GM21528 (cell line): Measurements from ENCODE around the gene PKN1.
"Not testable (repeated sequence)": the region's sequence is repeated elsewhere in the genome, so short reads cannot be mapped to it uniquely, and the experiment has no call there.

Experiments
- ATAC-seq: cut with Tn5 transposase; IDR thresholded peaks from one replicate; pipeline ENCODE4 v1.9.1; 2021; ENCODE audit warnings: mild to moderate bottlenecking, moderate library complexity; ENCODE audit not compliant: unreplicated experiment, low FRiP score

PKN1 gene

DNA sequence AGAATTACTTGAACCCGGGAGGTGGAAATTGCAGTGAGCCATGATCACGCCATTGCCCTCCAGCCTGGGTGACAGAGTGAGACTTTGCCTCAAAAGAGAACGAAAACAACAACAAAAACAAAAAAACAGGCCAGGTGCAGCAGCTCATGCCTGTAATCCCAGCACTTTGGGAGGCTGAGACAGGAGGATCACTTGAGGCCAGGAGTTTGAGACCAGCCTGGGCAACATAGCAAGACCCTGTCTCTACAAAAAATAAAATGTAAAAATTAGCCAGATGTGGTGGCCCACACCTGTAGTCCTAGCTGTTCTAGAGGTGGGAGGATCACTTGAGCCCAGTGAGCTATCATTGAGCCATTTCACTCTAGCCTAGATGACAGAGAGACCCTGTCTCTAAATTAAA, 19.2 kb downstream of the PKN1 start:
- ATAC-seq = not testable (repeated sequence)

DNA sequence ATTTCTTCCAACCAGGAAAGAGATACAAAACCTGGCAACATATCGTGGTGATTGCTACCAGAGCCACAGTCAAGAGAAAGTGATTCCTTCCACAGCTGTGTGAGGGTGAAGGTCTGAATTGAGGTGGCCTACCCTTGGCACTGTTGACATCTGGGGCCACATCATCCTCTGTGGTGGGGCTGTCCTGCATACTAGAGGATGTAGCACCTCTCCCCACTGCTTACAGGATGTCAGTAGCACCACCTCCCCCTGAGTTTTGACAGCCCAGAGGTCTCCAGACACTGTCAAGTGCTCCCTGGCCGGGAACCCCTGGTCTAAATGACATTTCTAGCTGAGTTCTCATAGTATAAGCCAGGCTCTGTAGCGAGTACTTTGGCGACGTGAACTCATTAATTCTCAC, 26.6 kb downstream of the PKN1 start:
- no peak for ATAC-seq

DNA sequence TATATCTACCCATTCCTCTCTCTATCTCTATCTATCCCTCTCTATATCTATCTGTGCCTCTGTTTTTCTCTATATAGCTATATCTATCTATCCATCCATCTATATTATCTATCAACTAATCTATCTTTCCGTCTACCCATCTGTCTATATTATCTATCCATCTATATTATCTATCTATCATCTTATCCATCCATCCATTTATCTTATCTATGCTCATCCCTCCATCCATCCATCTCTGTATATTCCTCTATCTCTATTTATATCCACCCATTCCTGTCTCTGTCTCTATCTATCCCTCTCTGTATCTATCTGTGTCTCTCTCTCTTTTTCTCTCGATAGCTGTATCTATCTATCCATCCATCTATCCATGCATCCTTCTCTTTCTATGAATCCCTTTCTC, 27.8 kb downstream of the PKN1 start:
- ATAC-seq = no peak

GRCh38 chr19:14462401-14462800, 29.3 kb downstream of the PKN1 start:
- ATAC-seq = not testable (repeated sequence)

DNA sequence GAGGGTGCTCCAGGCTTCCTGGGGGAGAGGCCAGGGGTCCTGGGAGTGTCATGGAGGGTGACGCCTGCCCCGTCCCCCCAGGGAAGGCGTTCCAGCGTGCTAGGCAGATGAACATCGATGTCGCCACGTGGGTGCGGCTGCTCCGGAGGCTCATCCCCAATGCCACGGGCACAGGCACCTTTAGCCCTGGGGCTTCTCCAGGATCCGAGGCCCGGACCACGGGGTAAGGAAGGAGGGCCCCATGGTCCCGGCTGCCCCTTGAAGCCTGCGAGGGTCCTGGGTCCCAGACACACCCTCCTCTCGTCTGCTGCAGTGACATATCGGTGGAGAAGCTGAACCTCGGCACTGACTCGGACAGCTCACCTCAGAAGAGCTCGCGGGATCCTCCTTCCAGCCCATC, 30.6 kb downstream of the PKN1 start:
- ATAC-seq = no peak

DNA sequence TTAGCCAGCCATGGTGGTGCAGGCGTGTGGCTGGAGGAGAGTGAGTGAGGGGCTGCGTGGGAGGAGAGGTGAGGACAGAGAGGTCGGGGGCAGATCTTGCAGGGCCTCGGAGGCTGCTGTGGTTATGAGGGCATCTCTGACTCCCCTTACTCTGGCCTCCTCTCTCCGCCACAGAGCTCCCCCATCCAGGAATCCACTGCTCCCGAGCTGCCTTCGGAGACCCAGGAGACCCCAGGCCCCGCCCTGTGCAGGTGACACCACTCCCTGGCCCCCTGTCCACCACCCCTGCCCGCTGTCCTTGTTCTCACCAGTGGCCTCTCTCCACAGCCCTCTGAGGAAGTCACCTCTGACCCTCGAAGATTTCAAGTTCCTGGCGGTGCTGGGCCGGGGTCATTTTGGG, 34.3 kb downstream of the PKN1 start:
- ATAC-seq = no peak

DNA sequence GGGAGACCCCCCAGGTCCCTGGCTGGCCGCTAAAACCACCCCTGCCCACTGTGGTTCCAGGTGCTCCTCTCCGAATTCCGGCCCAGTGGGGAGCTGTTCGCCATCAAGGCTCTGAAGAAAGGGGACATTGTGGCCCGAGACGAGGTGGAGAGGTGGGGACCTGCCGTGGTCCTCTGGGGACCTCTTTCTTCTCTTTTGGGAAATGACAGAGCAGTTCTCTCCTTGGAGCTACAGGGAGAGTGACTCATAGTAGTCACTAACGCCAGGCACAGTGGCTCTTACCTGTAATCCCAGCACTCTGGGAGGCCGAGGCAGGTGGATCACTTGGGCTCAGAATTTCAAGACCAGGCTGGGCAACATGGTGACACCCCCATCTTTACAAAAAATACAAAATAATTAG, 34.7 kb downstream of the PKN1 start:
- ATAC-seq = no peak

GRCh38 chr19:14470031-14470876, 37.1 kb downstream of the PKN1 start:
- no peak for ATAC-seq

- ATAC-seq = no peak
These were observed 38.5 kb downstream of the PKN1 start for GRCh38 chr19:14471436-14472187.

DNA sequence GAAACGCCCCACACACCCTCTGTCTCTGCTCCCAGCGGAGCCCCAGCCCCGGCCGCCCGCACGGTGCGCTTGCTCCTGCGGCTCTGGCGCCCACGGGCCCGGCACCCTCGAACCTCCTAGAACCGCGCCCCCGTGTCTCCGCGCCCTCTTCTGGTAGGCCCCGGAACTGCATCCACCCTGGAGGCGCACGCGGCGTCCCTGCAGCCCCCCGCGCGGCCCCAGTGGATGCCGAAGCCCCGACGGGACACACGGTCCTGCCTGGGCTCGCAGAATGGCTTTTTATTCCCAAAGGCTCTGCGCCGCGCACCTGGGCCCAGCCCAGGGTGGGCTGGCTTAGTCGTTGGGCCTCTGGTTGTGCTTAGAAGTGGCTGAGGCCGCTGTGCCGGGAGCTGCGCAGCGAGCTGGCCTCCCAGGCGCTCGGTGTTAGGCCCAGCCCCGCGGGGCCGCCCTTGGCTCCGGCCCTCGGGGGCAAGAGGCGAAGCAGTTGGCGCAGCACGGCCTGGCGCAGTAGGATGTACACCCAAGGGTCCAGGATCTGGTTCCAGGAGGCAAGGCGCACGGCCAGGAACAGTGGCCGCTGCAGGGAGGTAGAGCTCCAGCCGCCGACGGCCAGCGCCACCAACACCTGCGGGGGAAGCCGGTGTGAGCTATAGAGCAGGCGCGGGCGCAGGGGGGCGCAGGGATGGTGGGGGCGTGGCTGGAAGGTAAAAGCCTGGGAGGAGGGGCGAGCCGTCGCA, 39.3 kb downstream of the PKN1 start:
- ATAC-seq = no peak

DNA sequence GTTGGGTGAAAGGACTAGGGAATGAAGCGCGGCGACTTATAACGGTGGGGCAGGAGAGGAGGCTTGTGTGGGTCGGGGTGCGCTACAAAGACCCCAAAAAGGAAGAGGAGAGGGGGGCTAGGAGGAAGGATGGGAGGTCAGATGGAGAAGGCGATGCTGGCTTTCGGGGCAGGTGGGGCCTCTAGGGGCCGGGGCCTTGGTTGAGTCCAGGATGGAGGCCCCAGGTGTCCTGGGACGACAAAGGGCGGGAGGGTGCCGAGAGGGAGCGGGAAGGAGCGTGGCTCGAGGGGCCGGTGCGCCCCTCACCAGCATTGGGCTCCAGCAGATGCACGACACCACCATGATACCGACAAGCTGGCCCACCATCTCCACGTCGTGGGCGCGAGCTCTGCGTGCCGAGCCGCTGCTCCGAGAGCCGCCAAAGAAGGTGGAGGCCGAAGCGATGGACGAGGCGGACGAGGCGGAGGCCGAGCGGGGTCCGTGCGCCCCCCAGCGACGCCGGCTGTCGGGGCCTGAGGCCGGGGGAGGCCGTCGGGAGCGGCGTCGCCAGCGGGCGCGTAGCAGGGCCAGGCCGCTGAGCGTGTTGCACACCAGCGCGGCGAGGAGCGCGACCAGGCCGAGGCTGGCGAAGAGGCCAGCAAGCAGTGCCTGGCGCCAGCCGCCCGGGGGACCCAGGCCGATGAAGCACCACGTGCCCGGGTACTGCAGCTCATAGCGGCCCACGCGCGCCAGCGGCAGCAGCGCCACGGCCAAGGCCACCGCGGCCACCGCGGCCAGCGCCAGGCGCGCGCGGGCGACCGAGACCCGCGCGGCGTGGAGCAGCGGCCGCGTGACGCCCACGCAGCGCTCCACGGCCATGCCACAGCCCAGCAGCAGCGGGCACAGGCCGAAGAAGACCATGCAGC, 40.2 kb downstream of the PKN1 start:
- no peak for ATAC-seq

GRCh38 chr19:14473978-14474578, 41.0 kb downstream of the PKN1 start:
- ATAC-seq = no peak

- no peak for ATAC-seq
These were observed 41.7 kb downstream of the PKN1 start for GRCh38 chr19:14474827-14475226.

DNA sequence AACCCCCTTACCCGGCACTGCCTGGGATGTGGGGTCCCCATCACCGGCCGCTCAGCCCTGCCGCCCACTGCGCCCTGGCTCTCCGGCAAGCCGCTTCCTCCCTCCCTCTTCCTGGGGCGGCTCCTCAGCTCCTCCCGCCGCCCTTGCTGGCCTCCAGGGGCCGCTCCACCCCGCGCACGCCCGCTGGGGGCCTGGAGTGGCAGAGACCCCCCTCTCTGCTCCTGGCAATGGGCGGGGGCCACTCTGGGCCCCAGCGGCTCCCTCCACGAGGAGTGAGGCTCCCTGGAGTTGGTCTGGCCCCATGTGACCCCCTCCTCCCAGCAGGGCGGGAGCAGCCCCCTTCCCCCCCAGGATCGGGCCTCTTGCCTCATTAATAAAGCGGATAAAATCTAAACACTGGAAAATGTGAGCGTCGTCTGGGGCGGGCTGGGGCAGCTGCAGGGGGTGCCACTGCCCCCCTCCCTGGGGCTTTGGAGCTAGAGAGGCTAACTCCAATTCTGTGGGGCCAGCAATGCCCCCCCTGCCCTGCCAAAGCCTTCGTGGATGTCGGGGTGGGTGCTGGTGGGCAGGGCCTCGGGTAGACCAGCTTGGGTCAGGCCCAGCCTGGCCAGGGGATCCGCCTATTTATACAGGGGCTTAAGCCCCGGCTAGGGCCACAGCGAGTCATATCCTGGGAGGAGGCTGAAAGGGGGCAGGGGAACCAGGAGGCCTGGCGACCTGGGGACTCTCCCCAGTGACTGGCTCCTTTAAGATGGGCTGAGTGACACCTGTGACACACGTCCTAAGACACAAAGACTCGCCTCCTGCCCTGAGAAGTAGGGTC, 42.4 kb downstream of the PKN1 start, which contains the start of gene PTGER1:
PTGER1 (minus strand) TSS at position 104 of the 823 bp plus-strand sequence. CDS start 1,034 bp downstream, outside the sequence.
- no peak for ATAC-seq

DNA sequence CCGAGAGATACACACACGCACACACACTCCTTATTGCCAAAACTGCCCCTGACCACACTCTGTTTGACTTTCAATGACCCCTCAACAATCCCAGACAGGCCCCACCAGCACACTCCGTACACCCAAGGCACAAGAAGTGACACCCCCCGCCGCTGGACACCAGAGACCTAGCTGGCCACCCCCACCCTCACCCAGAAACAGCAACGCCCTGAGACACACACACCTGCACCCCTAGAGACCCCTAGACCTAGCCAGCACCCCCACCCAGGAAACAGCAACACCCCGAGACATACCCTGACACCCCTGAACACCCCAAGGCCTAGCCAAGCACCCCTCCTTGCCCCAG, 43.2 kb downstream of the PKN1 start:
- no peak for ATAC-seq

GRCh38 chr19:14476673-14477401, 43.7 kb downstream of the PKN1 start:
- ATAC-seq = no peak

GRCh38 chr19:14477418-14478112, 44.5 kb downstream of the PKN1 start:
- no peak for ATAC-seq

- ATAC-seq = no peak
These were observed 45.0 kb downstream of the PKN1 start for GRCh38 chr19:14478113-14478545.
